GM19025 (cell line): ENCODE measurements around the gene MT1H.
"Not testable (repeated sequence)": the region's sequence is repeated elsewhere in the genome, so short reads cannot be mapped to it uniquely, and the experiment has no call there.

Experiments used
- ATAC-seq: cut with Tn5 transposase; IDR thresholded peaks from one replicate; pipeline ENCODE4 v1.9.1; 2021; ENCODE audit warnings: mild to moderate bottlenecking, low read depth, moderate library complexity; ENCODE audit not compliant: unreplicated experiment

MT1H gene

DNA sequence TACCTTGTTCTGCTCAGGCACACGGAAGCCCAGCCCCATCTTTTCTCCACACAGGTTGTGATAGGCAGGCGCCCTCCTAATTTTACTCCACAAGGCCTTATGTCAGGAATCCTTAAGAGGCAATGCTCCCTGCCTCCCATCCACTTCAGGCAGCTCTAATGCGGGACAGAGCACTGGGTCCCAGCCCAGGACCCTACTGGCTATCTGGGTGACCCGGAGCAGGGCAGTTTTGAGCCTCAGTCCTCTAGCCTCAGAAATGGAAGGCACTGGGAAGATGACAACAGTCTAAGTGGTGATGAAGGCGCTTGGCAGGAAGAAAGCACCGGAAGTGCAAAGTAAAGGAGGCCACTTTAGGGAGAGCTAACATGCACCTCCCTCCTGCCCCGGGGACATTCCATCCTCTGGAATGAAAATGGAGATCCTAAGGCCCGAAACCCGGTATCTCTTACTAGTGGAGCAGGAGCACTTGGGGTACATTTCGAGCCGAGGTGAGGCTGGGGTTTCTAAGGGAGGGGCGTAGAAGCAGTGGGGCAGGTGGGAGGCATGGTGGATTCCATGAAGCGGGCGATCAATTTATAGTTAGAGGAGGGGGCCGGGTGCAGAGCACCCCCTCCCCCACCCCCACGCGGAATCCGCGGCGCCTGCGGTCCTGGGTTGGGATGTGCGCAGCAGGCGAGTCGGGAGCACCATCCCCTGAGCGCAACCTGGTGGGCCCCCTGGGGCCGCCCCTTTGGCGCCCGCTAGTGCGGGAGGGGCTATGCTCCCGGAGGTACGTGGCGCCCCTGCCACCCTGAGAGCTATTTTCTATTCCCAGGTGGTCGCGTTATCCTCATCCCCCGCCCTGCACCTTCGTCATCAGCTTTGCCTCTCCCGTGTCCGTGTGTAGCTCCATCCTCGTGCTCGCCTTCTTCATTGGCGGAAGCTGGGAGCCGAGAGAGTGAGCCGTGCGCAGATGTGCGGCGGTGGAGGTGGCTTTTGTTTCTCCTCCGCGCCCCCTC lies 7.0 kb upstream of the MT1H start:
- no peak for ATAC-seq

DNA sequence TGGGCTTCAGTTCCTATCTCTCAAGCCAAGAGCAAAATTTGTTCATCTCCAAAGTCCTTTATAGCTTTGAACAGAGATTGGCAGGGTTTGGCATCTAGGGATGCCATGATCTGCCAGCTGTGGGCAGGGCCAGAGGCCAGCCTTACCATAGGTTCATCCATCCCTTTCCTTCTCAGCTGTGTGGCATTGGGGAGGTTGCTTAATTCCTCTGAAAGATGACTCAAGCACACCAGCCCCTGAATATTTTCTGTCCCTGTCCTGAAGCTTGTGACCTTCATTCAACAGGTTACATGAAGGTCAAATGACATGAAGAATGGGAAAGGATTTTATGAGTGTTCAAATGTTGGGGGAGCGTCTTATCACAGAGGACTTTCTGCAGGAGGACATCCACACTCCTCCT lies 5.1 kb upstream of the MT1H start:
- no peak for ATAC-seq

DNA sequence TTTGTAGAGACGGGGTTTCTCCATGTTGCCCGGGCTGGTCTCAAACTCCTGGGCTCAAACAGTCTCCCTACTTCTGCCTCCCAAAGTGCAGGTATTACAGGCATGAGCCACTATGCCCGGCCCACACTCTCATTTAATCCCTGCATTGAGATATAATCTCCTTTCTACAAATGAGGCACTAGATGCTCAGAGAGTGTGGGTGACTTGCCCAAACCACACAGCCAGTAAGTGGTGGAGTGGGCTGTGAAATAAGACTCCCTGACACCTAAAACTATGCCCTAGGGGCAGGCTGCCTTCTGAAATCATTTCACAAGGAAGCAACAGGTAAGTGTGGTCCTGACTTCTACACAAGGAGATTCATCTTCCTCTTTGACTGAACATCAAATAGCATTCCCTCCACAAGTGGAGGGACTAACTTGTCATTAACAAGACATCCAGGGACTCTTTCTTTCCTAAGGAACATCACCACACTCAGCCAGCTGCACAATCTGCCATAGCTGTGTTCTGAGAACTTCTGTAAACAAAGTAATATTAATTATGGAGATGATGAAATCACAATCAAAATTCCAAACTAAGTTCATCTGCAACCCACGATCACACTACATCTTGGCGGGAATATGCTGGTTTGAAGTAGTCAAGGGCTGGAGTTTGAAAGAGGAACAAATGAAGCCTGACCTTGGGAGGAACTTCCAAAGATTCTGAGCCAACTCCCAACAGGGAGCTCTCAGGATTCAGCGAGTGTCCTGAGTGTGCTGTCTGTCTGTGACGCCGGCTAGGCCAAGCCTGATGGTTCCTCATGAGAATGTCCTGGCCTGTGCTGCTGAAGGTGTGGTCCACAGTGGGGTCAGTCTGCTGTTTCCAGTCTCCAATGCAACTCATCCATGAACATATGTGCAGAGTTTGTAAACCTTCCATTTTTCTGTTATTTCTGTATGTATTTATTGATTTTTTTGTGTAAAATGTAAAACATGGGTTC lies 4.0 kb upstream of the MT1H start:
- not testable (repeated sequence) for ATAC-seq

DNA sequence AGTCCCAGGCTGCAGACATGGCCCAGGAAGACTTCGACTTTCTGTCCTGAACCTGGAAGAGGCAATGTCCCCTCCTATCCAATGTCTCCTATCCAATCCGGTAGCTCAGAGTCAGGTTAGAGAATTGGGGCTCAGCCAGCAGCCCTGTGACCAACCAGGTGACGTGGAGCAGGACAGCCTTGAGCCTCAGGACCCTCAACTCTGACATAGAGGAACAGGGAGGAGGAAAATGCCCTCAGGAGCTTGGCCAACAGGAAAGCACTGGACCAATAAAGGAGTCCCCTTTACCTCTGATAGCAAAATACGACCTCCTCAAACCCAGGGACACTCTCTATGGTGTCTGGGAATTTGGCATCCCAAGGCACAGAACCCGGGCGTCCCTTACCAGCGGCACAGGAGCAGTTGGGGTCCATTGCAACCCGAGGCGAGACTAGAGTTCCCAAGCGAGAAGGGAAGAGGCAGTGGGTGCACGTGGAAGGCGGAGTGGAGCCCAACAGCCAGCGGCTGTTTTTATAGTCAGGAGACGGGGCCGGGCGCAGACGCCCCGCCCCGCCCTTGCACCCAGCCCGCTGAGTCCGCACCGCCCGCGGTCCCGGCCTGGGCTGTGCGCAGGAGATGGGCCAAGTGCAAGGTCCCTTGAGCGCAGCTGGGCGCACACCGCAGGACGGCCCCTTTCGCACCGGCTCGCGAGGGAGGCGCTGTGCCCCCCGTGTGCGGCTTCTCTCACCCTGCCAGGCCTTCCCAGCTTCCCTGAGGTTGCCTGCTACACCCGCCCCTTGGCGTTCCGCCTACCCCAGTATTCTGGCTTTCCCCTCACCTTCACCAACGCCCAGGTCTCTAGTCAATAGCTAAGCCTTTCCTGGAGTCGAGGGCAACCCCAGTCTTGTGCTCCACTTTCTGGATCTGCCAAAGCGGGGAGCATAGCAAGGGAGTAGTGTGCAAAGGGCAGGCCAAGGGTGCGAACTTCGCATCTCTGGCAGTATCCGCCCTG lies 1.7 kb upstream of the MT1H start, which contains the start of gene MT1G:
Gene MT1G, minus strand, starts transcription at position 485 of the 991 bp plus-strand sequence. Its CDS starts 72 bp downstream, at position 413.
- no peak for ATAC-seq

DNA sequence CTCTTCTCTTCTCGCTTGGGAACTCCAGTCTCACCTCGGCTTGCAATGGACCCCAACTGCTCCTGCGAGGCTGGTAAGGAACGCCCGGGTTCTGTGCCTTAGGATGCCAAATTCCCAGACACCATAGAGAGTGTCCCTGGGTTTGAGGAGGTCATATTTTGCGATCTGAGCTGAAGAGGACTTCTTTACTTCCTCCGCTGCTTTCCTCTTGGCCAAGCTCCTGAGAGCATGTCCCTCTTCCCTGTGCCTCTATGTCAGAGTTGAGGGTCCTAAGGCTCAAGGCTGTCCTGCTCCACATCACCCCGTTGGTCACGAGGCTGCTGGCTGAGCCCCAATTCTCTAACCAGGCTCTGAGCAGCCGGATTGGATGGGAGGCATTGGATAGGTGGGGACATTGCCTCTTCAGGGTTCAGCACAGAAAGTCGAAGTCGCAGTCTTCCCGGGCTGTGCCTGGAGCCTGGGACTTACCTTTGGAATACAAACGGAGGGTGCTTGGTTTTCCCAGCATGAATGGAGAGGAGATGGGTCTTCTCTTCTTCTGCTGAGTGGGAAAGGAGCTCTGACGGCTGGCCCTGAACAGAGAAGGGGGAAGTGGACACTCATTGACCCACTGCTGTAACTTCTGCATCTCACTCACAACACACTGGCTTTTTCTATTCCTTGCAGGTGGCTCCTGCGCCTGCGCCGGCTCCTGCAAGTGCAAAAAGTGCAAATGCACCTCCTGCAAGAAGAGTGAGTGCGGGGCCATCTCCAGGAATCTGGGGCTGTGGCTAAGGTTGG lies 416 bp downstream of the MT1H start:
- ATAC-seq, result no peak

DNA sequence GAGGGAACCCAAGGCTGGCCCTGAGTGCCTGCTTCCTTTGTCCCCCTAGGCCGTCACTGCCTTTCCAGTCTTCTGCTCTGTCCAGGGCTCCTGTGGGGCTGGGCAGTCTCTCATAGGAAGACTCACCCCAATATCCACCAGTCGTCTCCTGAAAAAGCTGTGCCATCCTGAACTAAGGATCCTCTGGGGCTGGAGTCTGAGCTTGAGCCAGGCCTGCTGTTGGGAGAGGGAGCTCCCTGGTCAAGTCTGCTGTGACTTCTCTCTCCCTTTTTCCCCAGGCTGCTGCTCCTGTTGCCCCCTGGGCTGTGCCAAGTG lies 963 bp downstream of the MT1H start:
- ATAC-seq, result no peak

DNA sequence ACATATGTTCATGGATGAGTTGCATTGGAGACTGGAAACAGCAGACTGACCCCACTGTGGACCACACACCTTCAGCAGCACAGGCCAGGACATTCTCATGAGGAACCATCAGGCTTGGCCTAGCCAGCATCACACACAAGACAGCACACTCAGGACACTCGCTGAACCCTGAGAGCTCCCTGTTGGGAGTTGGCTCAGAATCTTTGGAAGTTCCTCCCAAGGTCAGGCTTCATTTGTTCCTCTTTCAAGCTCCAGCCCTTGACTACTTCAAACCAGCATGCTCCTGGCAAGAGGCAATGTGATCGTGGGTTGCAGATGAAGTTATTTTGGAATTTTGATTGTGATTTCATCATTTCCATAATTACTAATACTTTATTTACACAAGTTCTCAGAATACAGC lies 2.1 kb downstream of the MT1H start:
- not testable (repeated sequence) for ATAC-seq

DNA sequence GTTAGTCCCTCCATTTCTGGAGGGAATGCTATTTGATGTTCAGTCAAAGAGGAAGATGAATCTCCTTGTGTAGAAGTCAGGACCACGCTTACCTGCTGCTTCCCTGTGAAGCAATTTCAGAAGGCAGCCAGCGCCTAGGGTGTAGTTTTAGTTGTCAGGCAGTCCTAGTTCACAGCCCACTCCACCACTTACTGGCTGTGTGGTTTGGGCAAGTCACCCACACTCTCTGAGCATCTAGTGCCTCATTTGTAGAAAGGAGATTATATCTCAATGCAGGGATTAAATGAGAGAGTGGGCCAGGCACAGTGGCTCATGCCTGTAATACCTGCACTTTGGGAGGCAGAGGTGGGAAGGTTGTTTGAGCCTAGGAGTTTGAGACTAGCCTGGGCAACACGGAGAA lies 2.6 kb downstream of the MT1H start:
- ATAC-seq, result not testable (repeated sequence)

DNA sequence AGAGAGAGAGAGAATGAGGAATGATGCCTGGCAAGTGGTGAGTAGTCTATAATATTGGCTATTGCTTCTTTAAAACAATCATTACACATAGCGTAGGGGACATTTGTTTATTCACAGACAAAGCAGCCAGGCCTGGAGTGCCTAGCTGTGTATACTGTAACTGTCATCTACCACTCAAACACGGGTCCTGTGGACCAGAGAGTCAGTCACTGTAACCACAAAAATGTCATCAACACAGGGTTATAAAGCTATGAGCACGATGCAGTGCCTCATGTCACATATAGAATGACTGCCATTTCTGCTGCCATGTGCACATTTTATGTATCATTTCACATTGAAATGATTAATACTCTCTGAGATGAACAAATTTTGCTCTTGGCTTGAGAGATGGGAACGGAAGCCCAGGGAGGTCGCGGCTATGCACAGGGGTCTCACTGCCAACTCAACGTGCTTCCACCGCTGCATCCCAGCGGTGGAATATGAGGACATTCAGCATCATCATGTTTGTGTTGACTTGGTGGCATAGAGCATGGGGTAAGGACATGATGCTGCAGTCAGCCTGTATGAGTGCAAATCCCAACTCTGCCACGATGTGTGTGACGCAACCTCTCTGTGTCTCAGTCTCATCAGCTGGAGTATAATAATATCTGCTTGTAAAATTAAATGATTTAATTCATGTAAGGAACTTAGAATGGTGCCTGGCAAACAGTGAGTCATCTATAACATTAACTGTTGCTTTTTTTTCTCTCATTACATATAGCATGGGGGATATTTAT lies 3.3 kb downstream of the MT1H start:
- ATAC-seq, result no peak

DNA sequence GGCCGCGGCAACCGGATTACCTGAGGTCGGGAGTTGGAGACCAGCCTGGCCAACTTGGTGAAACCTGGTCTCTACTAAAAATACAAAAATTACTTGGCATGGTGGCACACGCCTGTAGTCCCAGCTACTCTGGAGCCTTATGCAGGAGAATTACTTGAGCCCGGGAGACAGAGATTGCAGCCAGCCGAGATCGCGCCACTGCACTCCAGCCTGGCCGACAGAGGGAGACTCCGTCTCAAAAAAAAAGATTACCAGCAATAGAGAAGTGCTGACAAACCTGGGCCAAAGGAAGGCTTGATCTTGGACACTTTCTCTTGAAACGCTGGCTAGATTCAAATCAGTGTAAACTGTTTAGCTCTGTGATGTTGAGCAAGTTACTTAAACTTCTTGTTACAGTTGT lies 4.3 kb downstream of the MT1H start:
- no peak for ATAC-seq

DNA sequence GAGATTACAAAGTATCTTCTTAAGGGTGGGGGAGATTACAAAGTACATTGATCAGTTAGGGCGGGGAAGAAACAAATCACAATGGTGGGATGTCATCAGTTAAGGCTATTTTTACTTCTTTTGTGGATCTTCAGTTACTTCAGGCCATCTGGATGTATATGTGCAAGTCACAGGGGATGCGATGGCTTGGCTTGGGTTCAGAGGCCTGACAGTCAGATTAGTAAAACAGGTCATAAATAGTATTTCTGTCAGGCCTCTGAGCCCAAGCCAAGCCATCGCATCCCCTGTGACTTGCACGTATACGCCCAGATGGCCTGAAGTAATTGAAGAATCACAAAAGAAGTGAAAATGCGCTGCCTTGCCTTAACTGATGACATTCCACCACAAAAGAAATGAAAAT lies 5.0 kb downstream of the MT1H start:
- ATAC-seq, result not testable (repeated sequence)

DNA sequence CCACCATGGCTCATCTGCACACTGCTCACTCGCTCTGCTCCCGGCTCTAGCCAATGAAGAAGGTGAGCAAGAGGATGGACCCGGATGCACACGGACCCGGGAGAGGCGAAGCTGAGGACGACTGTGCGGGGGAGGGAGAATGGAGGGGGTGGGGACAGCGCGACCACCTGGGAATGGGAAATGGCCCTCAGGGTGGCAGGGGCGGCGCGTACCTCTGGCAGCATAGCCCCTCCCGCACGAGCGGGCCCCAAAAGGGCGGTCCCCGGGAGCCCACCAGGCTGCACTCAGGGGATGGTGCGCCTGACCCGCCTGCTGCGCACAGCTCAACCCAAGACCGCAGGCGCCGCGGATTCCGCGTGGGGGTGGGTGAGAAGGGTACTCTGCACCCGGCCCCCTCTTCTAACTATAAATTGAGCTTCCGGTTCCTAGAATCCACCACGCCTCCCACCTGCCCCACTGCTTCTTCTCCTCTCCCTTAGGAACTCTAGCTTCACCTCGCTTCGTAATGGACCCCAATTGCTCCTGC lies 6.1 kb downstream of the MT1H start:
- no peak for ATAC-seq

DNA sequence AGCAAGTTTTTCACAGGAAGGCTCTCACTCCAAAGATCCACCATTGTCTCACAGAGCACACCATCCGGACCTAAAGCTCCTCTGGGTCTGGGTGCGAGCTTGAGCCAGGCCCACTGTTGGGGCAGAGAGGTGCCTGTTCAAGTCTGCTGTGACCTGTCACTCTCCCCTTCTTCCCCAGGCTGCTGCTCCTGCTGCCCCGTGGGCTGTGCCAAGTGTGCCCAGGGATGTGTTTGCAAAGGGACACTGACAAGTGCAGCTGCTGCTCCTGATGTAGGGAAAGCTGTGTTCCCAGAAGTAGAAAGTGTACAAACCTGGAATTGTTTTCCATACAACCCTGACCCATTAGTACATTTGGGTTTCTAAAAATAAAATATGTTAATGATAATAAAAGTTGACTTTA lies 7.9 kb downstream of the MT1H start:
- ATAC-seq, result no peak

DNA sequence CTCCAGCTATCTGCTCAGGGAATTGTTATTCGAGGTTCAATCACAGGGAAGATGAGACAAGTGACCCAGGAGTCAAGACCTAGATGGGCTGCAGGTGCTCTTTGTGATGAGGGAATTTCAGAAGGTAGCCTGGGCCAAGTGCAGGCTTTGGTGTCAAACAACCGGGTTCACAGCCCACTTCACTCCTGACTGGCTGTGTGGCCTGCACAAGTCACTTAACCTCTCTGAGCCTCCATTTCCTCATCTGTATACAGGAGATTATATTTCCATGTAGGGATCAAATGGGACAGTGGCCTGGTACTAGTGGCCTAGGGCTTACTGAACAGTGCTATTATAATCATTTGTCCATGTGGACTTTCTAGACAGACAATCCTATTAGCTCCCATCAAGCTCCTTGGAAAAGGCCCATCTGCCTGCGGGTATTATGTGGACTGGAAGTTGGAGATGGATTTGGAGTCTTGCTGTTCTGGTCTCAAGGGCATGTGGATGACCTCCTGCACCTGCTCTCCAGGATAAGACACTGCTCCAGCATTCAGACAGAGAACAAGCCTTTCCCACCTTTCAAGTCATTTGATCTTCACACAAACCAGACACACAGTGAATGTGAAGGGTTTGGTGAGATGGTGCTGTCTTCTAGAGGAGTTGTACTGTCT lies 9.6 kb downstream of the MT1H start:
- no peak for ATAC-seq

DNA sequence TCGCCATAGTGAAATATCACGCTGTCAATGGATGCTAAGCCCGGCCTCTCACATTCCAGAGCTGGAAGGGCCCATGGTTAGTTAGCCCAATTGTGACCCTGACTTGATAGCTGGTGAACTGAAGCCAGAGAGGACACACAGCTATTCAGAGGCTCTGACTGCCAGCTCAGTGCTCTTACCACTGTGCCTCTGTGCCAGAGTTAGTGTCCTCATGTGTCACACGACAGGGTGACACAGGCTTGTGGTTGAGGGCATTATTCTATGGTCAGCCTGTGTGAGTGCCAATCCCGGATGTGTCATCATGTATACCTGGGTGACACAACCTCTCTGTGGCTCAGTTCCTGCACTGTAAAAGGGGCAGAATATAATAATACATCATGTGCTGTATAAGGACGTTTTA lies 10.2 kb downstream of the MT1H start:
- no peak for ATAC-seq

DNA sequence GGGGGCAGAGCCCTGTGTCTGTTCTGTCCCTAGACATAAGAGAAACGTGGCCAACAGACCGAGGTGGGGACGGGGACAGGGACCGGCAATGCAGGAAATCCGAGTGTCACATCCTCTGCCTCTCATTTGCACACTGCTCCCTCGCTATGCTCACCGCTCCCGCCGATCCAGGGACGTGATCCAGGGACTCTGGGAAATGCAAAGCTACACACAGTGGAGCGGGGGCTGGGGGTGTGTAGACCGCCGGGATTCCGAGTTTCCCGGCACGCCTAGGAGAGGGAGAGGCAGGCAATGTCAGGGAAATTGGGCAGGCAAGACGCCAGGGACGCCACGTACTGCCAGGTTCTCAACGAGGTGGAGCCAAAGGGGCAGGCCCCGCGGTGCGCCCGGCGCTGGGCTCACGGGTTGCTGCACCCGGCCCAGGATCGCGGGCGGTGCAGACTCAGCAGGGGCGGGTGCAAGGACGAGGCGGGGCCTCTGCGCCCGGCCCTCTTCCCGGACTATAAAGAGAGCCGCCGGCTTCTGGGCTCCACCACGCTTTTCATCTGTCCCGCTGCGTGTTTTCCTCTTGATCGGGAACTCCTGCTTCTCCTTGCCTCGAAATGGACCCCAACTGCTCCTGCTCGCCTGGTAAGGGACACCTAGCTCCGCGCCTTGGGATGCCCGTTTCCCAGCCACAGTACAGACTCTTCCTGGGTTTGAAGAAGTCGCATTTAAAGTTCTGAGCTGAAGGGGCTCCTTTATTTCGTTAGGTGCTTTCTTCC lies 12.5 kb downstream of the MT1H start, which contains the start of gene MT1X:
Gene MT1X, plus strand, starts transcription at position 532 of the 764 bp plus-strand sequence. Its CDS starts 71 bp downstream, at position 603.
- peak; percentile 98 for ATAC-seq
